GM12878 (cell line): Measurements from ENCODE around the gene HES2. TPM values are rescaled to one million over a fixed set of nuclear protein-coding genes. Genes with fewer than 3 reads are reported as not detected.

ENCODE experiments used
- ATAC-seq: fragments of 200-7000 bp; cut with Tn5 transposase; 3 replicates; pipeline ENCODE4 v1.9.1; 2020; ENCODE audit warnings: mild to moderate bottlenecking, moderate library complexity
- BruUV-seq: library from RNA; stranded (reverse); fragments of 400-500 nt; replicated peaks from 2 replicates; lab custom pipeline; 2021; lab: Mats Ljungman, UMichigan
- CTCF ChIA-PET: fragments of 300-600 bp; sonication (Branson Sonifier 250); formaldehyde crosslinking; extraction: SDS; loops from one replicate; lab custom pipeline; 2021; ENCODE audit warnings: inconsistent platforms; lab: Yijun Ruan, JAX
- POLR2A ChIA-PET: fragments of 350-600 bp; formaldehyde crosslinking; extraction: SDS; loops from one replicate; lab custom pipeline; 2021; ENCODE audit warnings: inconsistent platforms; lab: Charles Lee
- RAD21 ChIA-PET: fragments of 300-600 bp; sonication (Branson Sonifier 250); formaldehyde crosslinking; loops from one replicate; lab custom pipeline; 2023; ENCODE audit warnings: antibody characterized with exemption; ENCODE audit not compliant: unreplicated experiment; lab: Charles Lee
- SMC1A ChIA-PET: fragments of 300-600 bp; sonication (Branson Sonifier 250); formaldehyde crosslinking; loops from one replicate; lab custom pipeline; 2023; ENCODE audit not compliant: unreplicated experiment, uncharacterized antibody; lab: Charles Lee
- DNase-seq: peaks from one replicate; pipeline ENCODE4 v3.0.0-alpha.2; 2011; ENCODE audit warnings: low read depth, low spot score
- FAIRE-seq: peaks from 3 replicates; lab custom pipeline; 2011; peaks lifted over from hg19 to GRCh38; lab: Jason Lieb, UNC
- H2AFZ ChIP-seq: 2 replicates; pipeline ENCODE4 v1.6.0; 2011; ENCODE audit warnings: low read depth, low read length, control low read depth; ENCODE audit not compliant: control insufficient read depth
- H3K27ac ChIP-seq: 2 replicates; pipeline ENCODE4 v1.5.1; 2011; ENCODE audit warnings: control low read depth; ENCODE audit not compliant: control insufficient read depth, insufficient read depth
- H3K27me3 ChIP-seq, 2 experiments: replicated peaks in 1 of 2; 2 replicates each; pipeline versions ENCODE4 v1.6.0 to v1.6.1; 2011; ENCODE audit warnings: low read length in 1 of 2; ENCODE audit not compliant: control insufficient read depth in 2 of 2, insufficient read depth in 2 of 2
- H3K36me3 ChIP-seq, 2 experiments: 2 replicates each; pipeline ENCODE4 v1.5.1; 2011; ENCODE audit warnings: low read length in 1 of 2; ENCODE audit not compliant: control insufficient read depth in 2 of 2, insufficient read depth in 2 of 2
- H3K4me1 ChIP-seq: 2 replicates; pipeline ENCODE4 v1.6.1; 2011; ENCODE audit warnings: mild to moderate bottlenecking, low read length, moderate library complexity, mixed read lengths; ENCODE audit not compliant: control insufficient read depth, insufficient read depth
- H3K4me2 ChIP-seq: 2 replicates; pipeline ENCODE4 v1.6.0; 2011; ENCODE audit warnings: control low read depth; ENCODE audit not compliant: control insufficient read depth, insufficient read depth
- H3K4me3 ChIP-seq: fragments of 200-600 bp; sonication (generic); 2 replicates; pipeline ENCODE4 v1.5.1; 2016
- H3K79me2 ChIP-seq: 2 replicates; pipeline ENCODE4 v1.6.0; 2011; ENCODE audit warnings: low read length; ENCODE audit not compliant: control insufficient read depth, insufficient read depth
- H3K9ac ChIP-seq: 2 replicates; pipeline ENCODE4 v1.8.0; 2011; ENCODE audit warnings: low read length, control low read depth, mixed read lengths; ENCODE audit not compliant: control insufficient read depth, insufficient read depth
- H3K9me3 ChIP-seq: replicated peaks from 3 replicates; pipeline ENCODE4 v1.5.1; 2011; ENCODE audit warnings: mild to moderate bottlenecking, low read length; ENCODE audit not compliant: control insufficient read depth, insufficient read depth
- H4K20me1 ChIP-seq: 2 replicates; pipeline ENCODE4 v1.6.0; 2011; ENCODE audit not compliant: control insufficient read depth, insufficient read depth
- BRCA1 ChIP-seq: IDR thresholded peaks from 2 replicates; pipeline ENCODE4 v1.6.1; 2011; ENCODE audit warnings: low read depth, low read length, improper control_type of control experiment
- CREM ChIP-seq: IDR thresholded peaks from 2 replicates; pipeline ENCODE4 v1.6.1; 2014; ENCODE audit warnings: antibody characterized with exemption, low read depth
- ESRRA ChIP-seq: IDR thresholded peaks from 2 replicates; pipeline ENCODE4 v1.6.1; 2012; ENCODE audit warnings: mild to moderate bottlenecking, low read length, improper control_type of control experiment
- IRF4 ChIP-seq: IDR thresholded peaks from 2 replicates; pipeline ENCODE4 v1.6.1; 2011; ENCODE audit warnings: low read depth, low read length
- MEF2A ChIP-seq: IDR thresholded peaks from 2 replicates; pipeline ENCODE4 v1.6.1; 2011; ENCODE audit warnings: low read depth, mild to moderate bottlenecking, low read length, moderate library complexity; ENCODE audit not compliant: insufficient read depth
- MYC ChIP-seq: IDR thresholded peaks from 2 replicates; pipeline ENCODE4 v1.6.1; 2011; ENCODE audit warnings: mild to moderate bottlenecking, low read length, moderate library complexity, inconsistent platforms; ENCODE audit not compliant: insufficient read depth, insufficient replicate concordance, insufficient read length, severe bottlenecking
- NFYA ChIP-seq: IDR thresholded peaks from 2 replicates; pipeline ENCODE4 v1.6.1; 2011; ENCODE audit warnings: low read depth, mild to moderate bottlenecking, low read length, improper control_type of control experiment, borderline replicate concordance
- NR2F1 ChIP-seq: fragments of 450-650 bp; conservative IDR thresholded peaks from 2 replicates; pipeline ENCODE4 v1.6.1; 2017; ENCODE audit warnings: mild to moderate bottlenecking
- RAD21 ChIP-seq: IDR thresholded peaks from 2 replicates; pipeline ENCODE4 v1.6.1; 2011; ENCODE audit warnings: mild to moderate bottlenecking, low read depth, low read length, moderate library complexity; ENCODE audit not compliant: insufficient read depth
- RB1 ChIP-seq: fragments of 450-650 bp; formaldehyde crosslinking; IDR thresholded peaks from 2 replicates; pipeline ENCODE4 v1.6.1; 2017; ENCODE audit warnings: mild to moderate bottlenecking, borderline replicate concordance
- RCOR1 ChIP-seq: conservative IDR thresholded peaks from 2 replicates; pipeline ENCODE4 v1.6.1; 2012; ENCODE audit warnings: low read depth, low read length, improper control_type of control experiment
- SIX5 ChIP-seq: IDR thresholded peaks from 2 replicates; pipeline ENCODE4 v1.6.1; 2011; ENCODE audit warnings: mild to moderate bottlenecking, low read depth, low read length, moderate library complexity; ENCODE audit not compliant: severe bottlenecking
- SMC3 ChIP-seq: IDR thresholded peaks from 2 replicates; pipeline ENCODE4 v1.6.1; 2011; ENCODE audit warnings: low read length, improper control_type of control experiment, borderline replicate concordance
- SRF ChIP-seq, 2 experiments: IDR thresholded peaks; 2 replicates each; pipeline ENCODE4 v1.6.1; 2011; ENCODE audit warnings: low read depth in 2 of 2, low read length in 2 of 2, mild to moderate bottlenecking in 1 of 2, moderate library complexity in 1 of 2
- TBL1XR1 ChIP-seq: IDR thresholded peaks from 2 replicates; pipeline ENCODE4 v1.6.1; 2012; ENCODE audit warnings: low read depth, low read length, improper control_type of control experiment
- ZBED1 ChIP-seq: IDR thresholded peaks from 2 replicates; pipeline ENCODE4 v1.6.1; 2016; ENCODE audit warnings: borderline replicate concordance
- WGBS: methylation state at CpG from one replicate; pipeline ENCODE4 v1.1.6; 2016; ENCODE audit warnings: low lambda C conversion rate; ENCODE audit not compliant: insufficient replicate concordance, insufficient coverage; ENCODE audit errors: missing lambda C conversion rate; 5-methylcytosine and 5-hydroxymethylcytosine counted together
- in situ Hi-C: fragments of 300-500 bp; cut with MboI; formaldehyde crosslinking; loops from 9 replicates; pipeline ENCODE4 v1.14.3; 2018; ENCODE audit warnings: mixed read lengths
- intact Hi-C: fragments of 100-400 bp; cut with micrococcal nuclease; formaldehyde crosslinking; loops from one replicate; pipeline ENCODE4 v1.14.2; 2022; ENCODE audit not compliant: unreplicated experiment
- polyA plus RNA-seq, 11 experiments: library from polyadenylated mRNA; depleted of rRNA in 4 of 11; unstranded in 6 of 11; stranded (reverse) in 5 of 11; fragments of >200 nt; fragmentation: Nextera tagmentation in 4 of 11; fragmentation: Illumina TruSeq in 1 of 11; extraction: Ambion mirVana in 4 of 11; extraction: Trizol in 1 of 11; gene quantifications; 1 replicate in 1 of 11; 2 replicates in 10 of 11; pipeline versions ENCODE4 v1.2.1 to v1.2.3, GENCODE V29; 2011 to 2016; ENCODE audit warnings: inconsistent platforms in 2 of 11, missing spikeins in 2 of 11, low read depth in 1 of 11
- total RNA-seq, 4 experiments: library from RNA; depleted of rRNA in 3 of 4; stranded (reverse); fragments of >200 nt in 3 of 4; fragmentation: Illumina TruSeq in 1 of 4; extraction: Trizol in 1 of 4; gene quantifications; 2 replicates each; pipeline versions ENCODE4 v1.2.1 to v1.2.3, GENCODE V29; 2013 to 2021
- TF ChIP-seq, protein P1 (sequence below): IDR thresholded peaks from 2 replicates; pipeline ENCODE4 v1.6.1; 2011; ENCODE audit warnings: borderline replicate concordance, low read depth, mild to moderate bottlenecking, moderate library complexity, mixed read lengths, low read length; ENCODE audit not compliant: insufficient read depth; ENCODE audit errors: extremely low read length
- TF ChIP-seq, protein P2 (sequence below): IDR thresholded peaks from 2 replicates; pipeline ENCODE4 v1.6.1; 2012; ENCODE audit warnings: low read depth, low read length, improper control_type of control experiment
- TF ChIP-seq, protein P3 (sequence below): fragments of 450-650 bp; IDR thresholded peaks from 2 replicates; pipeline ENCODE4 v1.6.1; 2018; ENCODE audit warnings: mild to moderate bottlenecking, low read depth, moderate library complexity; ENCODE audit not compliant: partially characterized antibody

Gene HES2
- total and polyA plus RNA-seq, 10 of the 15 experiments (the other 5 are each of a cell fraction or from before 2014, with no cell fraction given), result 0.13 to 2.0 (median 0.26) TPM

DNA sequence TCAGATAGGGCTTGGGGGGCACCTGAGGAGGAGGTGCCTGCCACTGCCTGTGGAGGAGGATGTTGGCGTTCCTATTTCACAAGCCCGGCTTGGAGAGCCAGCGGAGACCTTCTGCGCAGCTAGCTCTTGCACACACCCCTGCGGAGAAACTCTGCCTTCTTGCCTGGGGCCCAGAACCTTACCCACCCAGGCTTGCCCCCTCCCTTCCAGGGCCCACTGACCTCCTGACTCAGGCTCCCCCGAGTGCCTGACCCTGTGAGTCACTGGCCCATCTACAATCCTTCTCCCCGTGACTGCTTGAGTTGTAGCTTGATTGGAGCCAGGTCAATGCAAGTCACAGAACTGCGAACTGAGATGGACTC, 3.4 kb downstream of the HES2 start:
- 78% methylated on average over 8 of the region's 8 CpGs for WGBS
- no peaks in the 10 kb centered on the region; the same call in 1 of the 2 replicates for H4K20me1 ChIP-seq
- no peak for FAIRE-seq
- no peaks in the 10 kb centered on the region for H3K9me3 ChIP-seq
- H3K79me2 ChIP-seq, result no peaks in the 10 kb centered on the region
- POLR2A ChIA-PET, result no interaction called here
- H2AFZ ChIP-seq, result no peak overlapping the region
- RAD21 ChIA-PET, result no interaction called here
- SMC1A ChIA-PET, result no interaction called here
- no peak overlapping the region for H3K27ac ChIP-seq
- H3K36me3 ChIP-seq, result no peaks in the 10 kb centered on the region
- in situ Hi-C loops (no loop called here), intact Hi-C loops (no loop called here)
- no peak overlapping the region for H3K4me3 ChIP-seq
- no peak for DNase-seq
- CTCF ChIA-PET, result interaction anchor here (1.1 to 11.8 kb wide), 2 partner anchors 23 to 170 kb away, joined by 4 to 86 read pairs; no protein-coding TSS in a partner anchor
- H3K27me3 ChIP-seq, result peaks cover 4 to 15% of the 10 kb centered on the region in 2 experiments; a peak in 3 of 4 replicates
- BruUV-seq, result no TSS peak
- no peak overlapping the region for H3K4me2 ChIP-seq
- H3K4me1 ChIP-seq, result peaks cover 16% of the 10 kb centered on the region
- no peak for ATAC-seq
- no peak overlapping the region for H3K9ac ChIP-seq
- TF ChIP-seq, protein P1, sequence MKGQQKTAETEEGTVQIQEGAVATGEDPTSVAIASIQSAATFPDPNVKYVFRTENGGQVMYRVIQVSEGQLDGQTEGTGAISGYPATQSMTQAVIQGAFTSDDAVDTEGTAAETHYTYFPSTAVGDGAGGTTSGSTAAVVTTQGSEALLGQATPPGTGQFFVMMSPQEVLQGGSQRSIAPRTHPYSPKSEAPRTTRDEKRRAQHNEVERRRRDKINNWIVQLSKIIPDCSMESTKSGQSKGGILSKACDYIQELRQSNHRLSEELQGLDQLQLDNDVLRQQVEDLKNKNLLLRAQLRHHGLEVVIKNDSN, result no peak
- TF ChIP-seq IRF4 (no peak), CREM (no peak), SRF (IDR thresholded peaks at IDR 0.05; ENCODE audit: low read depth in 2 of 2, low read length in 2 of 2) (no peak), RCOR1 (no peak), SIX5 (no peak), TBL1XR1 (no peak), BRCA1 (no peak), SMC3 (no peak), NFYA (no peak), MYC (no peak), RB1 (no peak), NR2F1 (no peak), MEF2A (no peak), RAD21 (no peak), ZBED1 (no peak), ESRRA (no peak)
- TF ChIP-seq, protein P2, sequence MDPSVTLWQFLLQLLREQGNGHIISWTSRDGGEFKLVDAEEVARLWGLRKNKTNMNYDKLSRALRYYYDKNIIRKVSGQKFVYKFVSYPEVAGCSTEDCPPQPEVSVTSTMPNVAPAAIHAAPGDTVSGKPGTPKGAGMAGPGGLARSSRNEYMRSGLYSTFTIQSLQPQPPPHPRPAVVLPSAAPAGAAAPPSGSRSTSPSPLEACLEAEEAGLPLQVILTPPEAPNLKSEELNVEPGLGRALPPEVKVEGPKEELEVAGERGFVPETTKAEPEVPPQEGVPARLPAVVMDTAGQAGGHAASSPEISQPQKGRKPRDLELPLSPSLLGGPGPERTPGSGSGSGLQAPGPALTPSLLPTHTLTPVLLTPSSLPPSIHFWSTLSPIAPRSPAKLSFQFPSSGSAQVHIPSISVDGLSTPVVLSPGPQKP, result no peak
- TF ChIP-seq, protein P3, sequence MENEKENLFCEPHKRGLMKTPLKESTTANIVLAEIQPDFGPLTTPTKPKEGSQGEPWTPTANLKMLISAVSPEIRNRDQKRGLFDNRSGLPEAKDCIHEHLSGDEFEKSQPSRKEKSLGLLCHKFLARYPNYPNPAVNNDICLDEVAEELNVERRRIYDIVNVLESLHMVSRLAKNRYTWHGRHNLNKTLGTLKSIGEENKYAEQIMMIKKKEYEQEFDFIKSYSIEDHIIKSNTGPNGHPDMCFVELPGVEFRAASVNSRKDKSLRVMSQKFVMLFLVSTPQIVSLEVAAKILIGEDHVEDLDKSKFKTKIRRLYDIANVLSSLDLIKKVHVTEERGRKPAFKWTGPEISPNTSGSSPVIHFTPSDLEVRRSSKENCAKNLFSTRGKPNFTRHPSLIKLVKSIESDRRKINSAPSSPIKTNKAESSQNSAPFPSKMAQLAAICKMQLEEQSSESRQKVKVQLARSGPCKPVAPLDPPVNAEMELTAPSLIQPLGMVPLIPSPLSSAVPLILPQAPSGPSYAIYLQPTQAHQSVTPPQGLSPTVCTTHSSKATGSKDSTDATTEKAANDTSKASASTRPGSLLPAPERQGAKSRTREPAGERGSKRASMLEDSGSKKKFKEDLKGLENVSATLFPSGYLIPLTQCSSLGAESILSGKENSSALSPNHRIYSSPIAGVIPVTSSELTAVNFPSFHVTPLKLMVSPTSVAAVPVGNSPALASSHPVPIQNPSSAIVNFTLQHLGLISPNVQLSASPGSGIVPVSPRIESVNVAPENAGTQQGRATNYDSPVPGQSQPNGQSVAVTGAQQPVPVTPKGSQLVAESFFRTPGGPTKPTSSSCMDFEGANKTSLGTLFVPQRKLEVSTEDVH, result no peak
